Stimulated activated CD8-positive, alpha-beta memory T cell treated with anti-CD3 and anti-CD28 coated beads, Interleukin-12 subunit alpha, Interleukin-12 subunit beta, amount 100 ng/mL, for 1 hour (primary cell): ENCODE data around the gene DOCK6.

Source experiments
- DNase-seq: peaks from one replicate; pipeline ENCODE4 v3.0.0-alpha.2; 2020; ENCODE audit warnings: low read depth

The DOCK6 gene

GRCh38 chr19:11261971-11262839, at the start of gene DOCK6:
DOCK6 (minus strand) TSS chr19:11262524; CDS start chr19:11262440, 84 bp downstream.
- DNase-seq = no peak

- DNase-seq = no peak
These were observed 44.0 kb upstream of the DOCK6 start for GRCh38 chr19:11306337-11306736.

- DNase-seq = no peak
These were observed 42.6 kb upstream of the DOCK6 start for GRCh38 chr19:11304936-11305335.

- no peak for DNase-seq
These were observed 38.4 kb upstream of the DOCK6 start for GRCh38 chr19:11300811-11301120.

- DNase-seq = no peak
These were observed 37.9 kb upstream of the DOCK6 start for GRCh38 chr19:11299946-11300810.

GRCh38 chr19:11296264-11296663, 33.9 kb upstream of the DOCK6 start:
- no peak for DNase-seq

- no peak for DNase-seq
These were observed 33.4 kb upstream of the DOCK6 start, which contains the start of gene TSPAN16 for GRCh38 chr19:11295665-11296245. TSPAN16 (plus strand) TSS chr19:11296160; CDS start chr19:11296298, 138 bp downstream.

GRCh38 chr19:11295180-11295579, 32.9 kb upstream of the DOCK6 start:
- no peak for DNase-seq

- DNase-seq = peak; percentile 60
These were observed 31.4 kb upstream of the DOCK6 start for GRCh38 chr19:11293433-11294389.

- no peak for DNase-seq
These were observed 29.7 kb upstream of the DOCK6 start for GRCh38 chr19:11291991-11292390.

- DNase-seq = no peak
These were observed 29.1 kb upstream of the DOCK6 start for GRCh38 chr19:11291415-11291814.

GRCh38 chr19:11290256-11290655, 27.9 kb upstream of the DOCK6 start:
- no peak for DNase-seq

- no peak for DNase-seq
These were observed 26.0 kb upstream of the DOCK6 start for GRCh38 chr19:11288349-11288748.

GRCh38 chr19:11286312-11286974, 24.1 kb upstream of the DOCK6 start:
- no peak for DNase-seq

GRCh38 chr19:11284515-11284914, 22.2 kb upstream of the DOCK6 start:
- DNase-seq = no peak

- DNase-seq = no peak
These were observed 19.2 kb upstream of the DOCK6 start for GRCh38 chr19:11281356-11282049.

GRCh38 chr19:11279505-11280236, 17.3 kb upstream of the DOCK6 start:
- DNase-seq = no peak

- no peak for DNase-seq
These were observed 16.3 kb upstream of the DOCK6 start for GRCh38 chr19:11278670-11279069.

- no peak for DNase-seq
These were observed 12.3 kb upstream of the DOCK6 start for GRCh38 chr19:11274533-11275086.
